IMR-90 (cell line): ENCODE measurements around the gene DISC1. TPM values are rescaled to one million over a fixed set of nuclear protein-coding genes. Genes with fewer than 3 reads are reported as not detected.

Source experiments
- ATAC-seq: fragments of 200-7000 bp; cut with Tn5 transposase; 2 replicates; pipeline ENCODE4 v1.9.1; 2020; ENCODE audit warnings: low read depth, mild to moderate bottlenecking, moderate library complexity
- BruUV-seq: library from RNA; stranded (reverse); fragments of 400-500 nt; replicated peaks from 2 replicates; lab custom pipeline; 2021; lab: Mats Ljungman, UMichigan
- CTCF ChIA-PET: fragments of 300-600 bp; formaldehyde crosslinking; extraction: SDS; loops from one replicate; lab custom pipeline; 2021; ENCODE audit warnings: antibody characterized with exemption; lab: Yijun Ruan, JAX
- POLR2A ChIA-PET: fragments of 300-600 bp; sonication (Branson Sonifier 250); formaldehyde crosslinking; loops from one replicate; lab custom pipeline; 2022; ENCODE audit warnings: antibody characterized with exemption; ENCODE audit not compliant: unreplicated experiment; lab: Charles Lee
- DNase-seq: peaks from one replicate; pipeline ENCODE4 v3.0.0; 2013
- H2AFZ ChIP-seq: replicated peaks from 2 replicates; pipeline ENCODE3; 2013; ENCODE audit warnings: low read length, mild to moderate bottlenecking; ENCODE audit not compliant: poor library complexity
- H2AK5ac ChIP-seq: 2 replicates; pipeline ENCODE4 v1.6.1; 2013; ENCODE audit warnings: low read depth, low read length, inconsistent platforms
- H2AK9ac ChIP-seq: replicated peaks from 2 replicates; pipeline ENCODE3; 2013; ENCODE audit warnings: mild to moderate bottlenecking, low read depth, low read length, moderate library complexity; ENCODE audit not compliant: poor library complexity
- H2BK120ac ChIP-seq: 2 replicates; pipeline ENCODE4 v1.6.1; 2013; ENCODE audit warnings: low read depth, low read length, inconsistent platforms
- H2BK15ac ChIP-seq: 3 replicates; pipeline ENCODE4 v1.6.1; 2013; ENCODE audit warnings: low read depth, low read length, inconsistent platforms
- H2BK20ac ChIP-seq: 2 replicates; pipeline ENCODE4 v1.6.1; 2013; ENCODE audit warnings: low read depth, mild to moderate bottlenecking, inconsistent platforms, low read length, moderate library complexity
- H2BK5ac ChIP-seq: 2 replicates; pipeline ENCODE4 v1.6.1; 2013; ENCODE audit warnings: mild to moderate bottlenecking, low read depth, low read length, inconsistent platforms; ENCODE audit not compliant: poor library complexity, severe bottlenecking
- H3K14ac ChIP-seq: replicated peaks from 2 replicates; pipeline ENCODE4 v1.6.1; 2013; ENCODE audit warnings: low read depth, low read length, inconsistent platforms
- H3K18ac ChIP-seq: 2 replicates; pipeline ENCODE4 v1.6.1; 2013; ENCODE audit warnings: low read depth, low read length, control low read depth
- H3K23ac ChIP-seq: 2 replicates; pipeline ENCODE4 v1.6.1; 2013; ENCODE audit warnings: low read depth, low read length, inconsistent platforms
- H3K27ac ChIP-seq: 2 replicates; pipeline ENCODE4 v1.5.1; 2013; ENCODE audit warnings: mild to moderate bottlenecking, control low read depth, low read length; ENCODE audit not compliant: insufficient read depth
- H3K27me3 ChIP-seq: 2 replicates; pipeline ENCODE4 v1.6.1; 2013; ENCODE audit warnings: low read length; ENCODE audit not compliant: control insufficient read depth, insufficient read depth
- H3K36me3 ChIP-seq: 2 replicates; pipeline ENCODE4 v1.6.1; 2013; ENCODE audit warnings: low read length, mixed read lengths; ENCODE audit not compliant: control insufficient read depth, insufficient read depth
- H3K4ac ChIP-seq: 2 replicates; pipeline ENCODE4 v1.6.1; 2013; ENCODE audit warnings: low read depth, low read length, inconsistent platforms
- H3K4me1 ChIP-seq: 2 replicates; pipeline ENCODE4 v1.6.1; 2013; ENCODE audit warnings: low read length, mixed read lengths; ENCODE audit not compliant: control insufficient read depth, insufficient read depth
- H3K4me2 ChIP-seq: 2 replicates; pipeline ENCODE4 v1.6.1; 2013; ENCODE audit warnings: low read depth, mild to moderate bottlenecking, control low read depth, low read length, moderate library complexity
- H3K4me3 ChIP-seq: 2 replicates; pipeline ENCODE4 v1.5.1; 2013; ENCODE audit warnings: low read depth, mild to moderate bottlenecking, control low read depth, low read length, moderate library complexity; ENCODE audit not compliant: insufficient read depth
- H3K56ac ChIP-seq: 2 replicates; pipeline ENCODE4 v1.6.1; 2013; ENCODE audit warnings: low read length, inconsistent platforms; ENCODE audit not compliant: insufficient read depth; ENCODE audit errors: extremely low read depth
- H3K79me1 ChIP-seq, 2 experiments: 2 replicates each; pipeline ENCODE4 v1.6.1; 2013; ENCODE audit warnings: low read length in 2 of 2, inconsistent platforms in 1 of 2, low read depth in 1 of 2
- H3K9ac ChIP-seq: 2 replicates; pipeline ENCODE4 v1.6.1; 2013; ENCODE audit warnings: low read depth, low read length, control low read depth
- H3K9me1 ChIP-seq: 2 replicates; pipeline ENCODE4 v1.6.1; 2013; ENCODE audit warnings: low read length, inconsistent platforms; ENCODE audit not compliant: insufficient read depth
- H3K9me3 ChIP-seq: 2 replicates; pipeline ENCODE4 v1.6.1; 2013; ENCODE audit warnings: low read length; ENCODE audit not compliant: control insufficient read depth, insufficient read depth
- H4K20me1 ChIP-seq: 2 replicates; pipeline ENCODE4 v1.6.1; 2013; ENCODE audit warnings: low read length, inconsistent platforms; ENCODE audit not compliant: insufficient read depth
- H4K5ac ChIP-seq: 2 replicates; pipeline ENCODE4 v1.6.1; 2013; ENCODE audit warnings: mild to moderate bottlenecking, low read depth, low read length, control low read depth
- H4K8ac ChIP-seq, 2 experiments: 2 replicates each; pipeline ENCODE4 v1.6.1; 2013; ENCODE audit warnings: low read depth in 2 of 2, low read length in 2 of 2, control low read depth in 1 of 2, inconsistent platforms in 1 of 2
- H4K91ac ChIP-seq: 2 replicates; pipeline ENCODE4 v1.6.1; 2013; ENCODE audit warnings: low read depth, low read length, inconsistent platforms; ENCODE audit not compliant: insufficient read depth
- BHLHE40 ChIP-seq: fragments of 150-350 bp; IDR thresholded peaks from 2 replicates; pipeline ENCODE4 v1.6.1; 2016; ENCODE audit warnings: mild to moderate bottlenecking, low read depth, low read length
- CEBPB ChIP-seq: IDR thresholded peaks from 2 replicates; pipeline ENCODE4 v1.6.1; 2012; ENCODE audit warnings: low read depth, low read length, improper control_type of control experiment
- CHD1 ChIP-seq: IDR thresholded peaks from 2 replicates; pipeline ENCODE4 v1.6.1; 2012; ENCODE audit warnings: low read depth, low read length, improper control_type of control experiment
- FOS ChIP-seq: fragments of 150-350 bp; IDR thresholded peaks from 2 replicates; pipeline ENCODE4 v1.6.1; 2016; ENCODE audit warnings: low read depth, low read length
- MAFK ChIP-seq: IDR thresholded peaks from 2 replicates; pipeline ENCODE4 v1.6.1; 2012; ENCODE audit warnings: low read depth, low read length, improper control_type of control experiment
- MAZ ChIP-seq: IDR thresholded peaks from 2 replicates; pipeline ENCODE4 v1.6.1; 2012; ENCODE audit warnings: low read depth, mild to moderate bottlenecking, low read length, improper control_type of control experiment, moderate library complexity, borderline replicate concordance
- MXI1 ChIP-seq: IDR thresholded peaks from 2 replicates; pipeline ENCODE4 v1.6.1; 2012; ENCODE audit warnings: low read depth, mild to moderate bottlenecking, low read length, moderate library complexity, borderline replicate concordance
- NFE2L2 ChIP-seq: fragments of 150-350 bp; IDR thresholded peaks from 2 replicates; pipeline ENCODE4 v1.6.1; 2016; ENCODE audit warnings: low read depth, mild to moderate bottlenecking, low read length
- POLR2A ChIP-seq: IDR thresholded peaks from 2 replicates; pipeline ENCODE4 v1.6.1; 2012; ENCODE audit warnings: mild to moderate bottlenecking, low read depth, low read length
- RAD21 ChIP-seq: IDR thresholded peaks from 2 replicates; pipeline ENCODE4 v1.6.1; 2012; ENCODE audit warnings: low read length, improper control_type of control experiment
- RCOR1 ChIP-seq: IDR thresholded peaks from 2 replicates; pipeline ENCODE4 v1.6.1; 2012; ENCODE audit warnings: mild to moderate bottlenecking, low read length, improper control_type of control experiment; ENCODE audit not compliant: insufficient replicate concordance
- RFX5 ChIP-seq: IDR thresholded peaks from 2 replicates; pipeline ENCODE4 v1.8.0; 2012; ENCODE audit warnings: low read depth, mild to moderate bottlenecking, low read length, moderate library complexity
- SMC3 ChIP-seq: fragments of 150-350 bp; IDR thresholded peaks from 2 replicates; pipeline ENCODE4 v1.6.1; 2016; ENCODE audit warnings: low read depth, mild to moderate bottlenecking, antibody characterized with exemption, low read length, moderate library complexity
- WGBS, 2 experiments: methylation state at CpG; one replicate each; pipeline versions ENCODE4 v1.1.5 to v1.1.7; 2013; ENCODE audit warnings: missing lambda C conversion rate in 2 of 2; ENCODE audit not compliant: insufficient read length in 1 of 2; ENCODE audit errors: extremely low coverage in 2 of 2; 5-methylcytosine and 5-hydroxymethylcytosine counted together
- dilution Hi-C: fragments of 300-500 bp; cut with HindIII; formaldehyde crosslinking; loops from one replicate; pipeline ENCODE4 v1.14.3; 2018; ENCODE audit warnings: low sequenced_read_pairs; ENCODE audit not compliant: unreplicated experiment
- in situ Hi-C: fragments of 300-500 bp; cut with MboI; formaldehyde crosslinking; loops from 3 replicates; pipeline ENCODE4 v1.14.3; 2019; ENCODE audit warnings: low sequenced_read_pairs, inconsistent platforms, mixed read lengths
- intact Hi-C: fragments of 100-400 bp; cut with micrococcal nuclease; formaldehyde crosslinking; loops from 2 replicates; pipeline ENCODE4 v1.10.0; 2022
- polyA plus RNA-seq, 3 experiments: library from polyadenylated mRNA; depleted of rRNA; stranded (reverse); fragments of >200 nt; gene quantifications; 2 replicates each; pipeline ENCODE4 v1.2.3, GENCODE V29; 2012; ENCODE audit warnings: low replicate concordance in 1 of 3
- total RNA-seq: library from RNA; depleted of rRNA; stranded (reverse); fragments of >200 nt; gene quantifications from 2 replicates; pipeline ENCODE4 v1.2.3, GENCODE V29; 2012
- TF ChIP-seq, protein P1 (sequence below): conservative IDR thresholded peaks from 2 replicates; pipeline ENCODE4 v1.5.1; 2012; ENCODE audit warnings: mild to moderate bottlenecking, low read depth, low read length, improper control_type of control experiment
- TF ChIP-seq, protein P2 (sequence below): fragments of 150-350 bp; IDR thresholded peaks from 2 replicates; pipeline ENCODE4 v1.6.1; 2017; ENCODE audit warnings: mild to moderate bottlenecking, antibody characterized with exemption, low read length, low read depth
- TF ChIP-seq, protein P3 (sequence below): fragments of 150-350 bp; IDR thresholded peaks from 2 replicates; pipeline ENCODE4 v1.6.1; 2016; ENCODE audit warnings: low read depth, mild to moderate bottlenecking, low read length, moderate library complexity, borderline replicate concordance

The DISC1 gene
- total and polyA plus RNA-seq, 2 of the 4 experiments (the other 2 are of a cell fraction), result 2.2 to 7.0 TPM

DNA sequence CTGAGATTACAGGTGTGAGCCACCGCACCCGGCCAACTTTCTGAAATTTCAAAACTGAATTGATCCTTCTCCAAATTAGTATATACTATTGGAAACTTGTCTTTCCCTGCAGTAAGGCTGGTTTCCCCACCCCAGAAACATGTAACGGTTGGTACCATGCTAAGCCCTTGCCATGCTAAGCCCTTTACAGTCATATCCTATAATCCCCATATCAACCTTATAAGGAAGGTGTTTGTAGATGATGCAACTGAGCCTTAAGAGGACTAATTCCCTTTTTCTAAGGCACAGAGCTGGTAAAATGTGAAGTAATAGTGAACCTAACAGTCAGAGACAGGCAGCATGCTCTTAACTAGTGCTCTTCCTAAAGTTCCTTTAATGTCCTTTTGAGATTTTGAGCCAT lies 413.7 kb downstream of the DISC1 start:
- Histone ChIP-seq H3K27me3 (no peaks in the 10 kb centered on the region), H3K9ac (no peak overlapping the region), H2BK5ac (no peak overlapping the region), H3K4me2 (no peak overlapping the region), H2AFZ (no peak overlapping the region), H3K9me3 (no peaks in the 10 kb centered on the region), H3K9me1 (no peaks in the 10 kb centered on the region), H4K5ac (no peak overlapping the region), H2AK5ac (no peak overlapping the region), H2BK20ac (no peak overlapping the region), H3K23ac (no peak overlapping the region), H2AK9ac (no peak overlapping the region), H3K4me3 (no peak overlapping the region), H3K27ac (no peak overlapping the region), H3K56ac (no peak overlapping the region), H3K36me3 (no peaks in the 10 kb centered on the region), H4K91ac (no peak overlapping the region), H4K8ac (no peak overlapping the region), H3K4me1 (no peaks in the 10 kb centered on the region), H2BK15ac (no peak overlapping the region), H3K4ac (no peak overlapping the region), H3K18ac (no peak overlapping the region), H3K79me1 (no peaks in the 10 kb centered on the region), H4K20me1 (no peaks in the 10 kb centered on the region), H3K14ac (no peak overlapping the region), H2BK120ac (no peak overlapping the region)
- dilution Hi-C loops, result no loop called here
- no TSS peak for BruUV-seq
- ChIA-PET POLR2A (no interaction called here), CTCF (no interaction called here)
- TF ChIP-seq, protein P1, sequence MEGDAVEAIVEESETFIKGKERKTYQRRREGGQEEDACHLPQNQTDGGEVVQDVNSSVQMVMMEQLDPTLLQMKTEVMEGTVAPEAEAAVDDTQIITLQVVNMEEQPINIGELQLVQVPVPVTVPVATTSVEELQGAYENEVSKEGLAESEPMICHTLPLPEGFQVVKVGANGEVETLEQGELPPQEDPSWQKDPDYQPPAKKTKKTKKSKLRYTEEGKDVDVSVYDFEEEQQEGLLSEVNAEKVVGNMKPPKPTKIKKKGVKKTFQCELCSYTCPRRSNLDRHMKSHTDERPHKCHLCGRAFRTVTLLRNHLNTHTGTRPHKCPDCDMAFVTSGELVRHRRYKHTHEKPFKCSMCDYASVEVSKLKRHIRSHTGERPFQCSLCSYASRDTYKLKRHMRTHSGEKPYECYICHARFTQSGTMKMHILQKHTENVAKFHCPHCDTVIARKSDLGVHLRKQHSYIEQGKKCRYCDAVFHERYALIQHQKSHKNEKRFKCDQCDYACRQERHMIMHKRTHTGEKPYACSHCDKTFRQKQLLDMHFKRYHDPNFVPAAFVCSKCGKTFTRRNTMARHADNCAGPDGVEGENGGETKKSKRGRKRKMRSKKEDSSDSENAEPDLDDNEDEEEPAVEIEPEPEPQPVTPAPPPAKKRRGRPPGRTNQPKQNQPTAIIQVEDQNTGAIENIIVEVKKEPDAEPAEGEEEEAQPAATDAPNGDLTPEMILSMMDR, result no peak
- TF ChIP-seq RFX5, result no peak
- TF ChIP-seq CHD1, result no peak
- TF ChIP-seq, protein P2, sequence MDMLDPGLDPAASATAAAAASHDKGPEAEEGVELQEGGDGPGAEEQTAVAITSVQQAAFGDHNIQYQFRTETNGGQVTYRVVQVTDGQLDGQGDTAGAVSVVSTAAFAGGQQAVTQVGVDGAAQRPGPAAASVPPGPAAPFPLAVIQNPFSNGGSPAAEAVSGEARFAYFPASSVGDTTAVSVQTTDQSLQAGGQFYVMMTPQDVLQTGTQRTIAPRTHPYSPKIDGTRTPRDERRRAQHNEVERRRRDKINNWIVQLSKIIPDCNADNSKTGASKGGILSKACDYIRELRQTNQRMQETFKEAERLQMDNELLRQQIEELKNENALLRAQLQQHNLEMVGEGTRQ, result no peak
- TF ChIP-seq, protein P3, sequence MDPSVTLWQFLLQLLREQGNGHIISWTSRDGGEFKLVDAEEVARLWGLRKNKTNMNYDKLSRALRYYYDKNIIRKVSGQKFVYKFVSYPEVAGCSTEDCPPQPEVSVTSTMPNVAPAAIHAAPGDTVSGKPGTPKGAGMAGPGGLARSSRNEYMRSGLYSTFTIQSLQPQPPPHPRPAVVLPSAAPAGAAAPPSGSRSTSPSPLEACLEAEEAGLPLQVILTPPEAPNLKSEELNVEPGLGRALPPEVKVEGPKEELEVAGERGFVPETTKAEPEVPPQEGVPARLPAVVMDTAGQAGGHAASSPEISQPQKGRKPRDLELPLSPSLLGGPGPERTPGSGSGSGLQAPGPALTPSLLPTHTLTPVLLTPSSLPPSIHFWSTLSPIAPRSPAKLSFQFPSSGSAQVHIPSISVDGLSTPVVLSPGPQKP, result no peak
- no peak for TF ChIP-seq SMC3
- no peak for TF ChIP-seq RCOR1
- TF ChIP-seq MXI1, result no peak
- TF ChIP-seq NFE2L2, result no peak
- TF ChIP-seq MAFK, result no peak
- no peak for TF ChIP-seq CEBPB
- no peak for TF ChIP-seq MAZ
- no peak for TF ChIP-seq BHLHE40
- TF ChIP-seq POLR2A, result no peak
- no peak for TF ChIP-seq FOS
- TF ChIP-seq RAD21, result no peak
- DNase-seq, result no peak
- ATAC-seq, result no peak
- intact Hi-C loops, result no loop called here
- in situ Hi-C loops, result no loop called here
- WGBS, 2 experiments, result no CpG with 5 or more reads among the region's 3 CpGs
